COR-L47 (cell line): Measurements from ENCODE around the gene CELA3B.
"Not testable (repeated sequence)": the region's sequence is repeated elsewhere in the genome, so short reads cannot be mapped to it uniquely, and the experiment has no call there.

ENCODE experiments used
- DNase-seq: peaks from one replicate; lab custom pipeline; 2025; lab: John Stamatoyannopoulos, UW

CELA3B gene

DNA sequence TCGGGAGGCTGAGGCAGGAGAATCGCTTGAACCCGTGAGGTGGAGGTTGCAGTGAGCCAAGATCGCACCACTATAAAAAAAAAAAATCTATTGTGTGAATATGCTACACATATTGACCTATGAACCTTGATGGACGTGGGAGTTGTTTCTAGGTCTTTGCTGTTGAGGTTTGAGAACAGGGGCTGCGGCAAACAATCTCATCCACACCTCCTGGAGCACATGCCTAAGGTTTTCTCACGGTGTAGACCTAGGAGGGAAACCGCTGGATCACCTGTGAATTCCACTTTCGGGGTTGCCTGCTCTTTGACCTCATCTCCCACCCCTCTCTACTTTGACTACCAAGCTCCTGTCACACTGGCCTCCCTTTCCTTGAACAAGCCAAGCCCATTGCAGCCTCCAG is 1.5 kb upstream of the CELA3B start:
- DNase-seq, result not testable (repeated sequence)

DNA sequence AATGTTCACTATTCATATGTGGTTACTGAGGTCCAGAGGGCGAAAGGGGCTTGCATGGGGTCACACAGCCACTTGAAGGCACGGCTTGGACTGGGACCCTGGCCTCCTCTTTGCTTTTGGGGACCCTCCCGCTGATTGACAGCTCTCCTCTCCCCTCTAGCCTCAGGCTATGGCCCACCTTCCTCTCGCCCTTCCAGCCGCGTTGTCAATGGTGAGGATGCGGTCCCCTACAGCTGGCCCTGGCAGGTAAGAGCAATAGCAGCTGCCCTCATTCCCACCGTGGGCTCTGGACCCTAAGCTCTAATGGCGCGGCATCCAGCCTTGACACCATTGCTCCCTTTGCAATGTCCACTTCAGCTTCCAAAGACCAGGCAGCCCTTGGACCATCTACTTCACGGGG is 1.4 kb downstream of the CELA3B start:
- not testable (repeated sequence) for DNase-seq

DNA sequence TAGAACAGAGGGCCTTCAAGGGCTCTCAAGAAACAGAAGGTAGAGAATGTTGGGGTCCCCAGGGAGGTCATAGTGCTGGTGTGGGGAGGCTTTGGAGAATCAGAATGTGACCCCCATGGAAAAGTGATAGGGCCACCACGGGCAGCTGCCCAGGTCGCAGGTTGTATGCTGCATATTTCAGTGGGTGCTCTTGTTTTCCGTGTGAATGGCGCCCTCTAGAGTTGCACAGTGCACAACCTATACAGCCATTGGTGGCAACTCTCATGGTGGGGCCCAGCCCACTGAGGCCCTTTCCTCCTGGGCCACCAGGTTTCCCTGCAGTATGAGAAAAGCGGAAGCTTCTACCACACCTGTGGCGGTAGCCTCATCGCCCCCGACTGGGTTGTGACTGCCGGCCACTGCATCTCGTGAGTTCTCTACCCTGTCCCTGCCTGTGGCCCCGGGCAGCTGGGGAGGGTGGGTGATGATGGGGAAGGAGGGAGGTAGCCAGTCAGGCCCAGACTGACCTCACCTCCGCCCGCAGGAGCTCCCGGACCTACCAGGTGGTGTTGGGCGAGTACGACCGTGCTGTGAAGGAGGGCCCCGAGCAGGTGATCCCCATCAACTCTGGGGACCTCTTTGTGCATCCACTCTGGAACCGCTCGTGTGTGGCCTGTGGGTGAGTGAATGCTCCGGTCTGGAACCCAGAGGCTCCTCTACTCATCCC is 3.8 kb downstream of the CELA3B start:
- DNase-seq, result not testable (repeated sequence)

DNA sequence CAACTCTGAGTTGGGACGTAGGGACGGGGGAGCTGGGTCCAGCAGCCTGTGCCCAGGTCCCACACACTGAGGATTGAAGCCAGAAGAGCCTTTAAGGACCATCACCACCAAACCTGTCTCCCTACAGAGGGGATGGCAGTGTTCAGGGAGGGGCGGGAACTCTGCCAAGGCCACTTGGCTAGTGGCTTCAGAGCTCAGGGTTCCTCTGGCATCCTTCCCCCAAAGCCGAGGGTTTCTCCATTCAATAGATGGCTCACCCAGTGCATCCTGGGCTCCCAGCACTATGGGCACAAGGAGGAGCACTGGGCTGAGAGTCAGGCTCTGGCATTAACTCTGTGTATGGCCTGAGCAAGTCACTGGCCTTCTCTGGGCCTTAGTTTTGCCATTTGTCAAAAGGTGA is 4.4 kb downstream of the CELA3B start:
- not testable (repeated sequence) for DNase-seq

DNA sequence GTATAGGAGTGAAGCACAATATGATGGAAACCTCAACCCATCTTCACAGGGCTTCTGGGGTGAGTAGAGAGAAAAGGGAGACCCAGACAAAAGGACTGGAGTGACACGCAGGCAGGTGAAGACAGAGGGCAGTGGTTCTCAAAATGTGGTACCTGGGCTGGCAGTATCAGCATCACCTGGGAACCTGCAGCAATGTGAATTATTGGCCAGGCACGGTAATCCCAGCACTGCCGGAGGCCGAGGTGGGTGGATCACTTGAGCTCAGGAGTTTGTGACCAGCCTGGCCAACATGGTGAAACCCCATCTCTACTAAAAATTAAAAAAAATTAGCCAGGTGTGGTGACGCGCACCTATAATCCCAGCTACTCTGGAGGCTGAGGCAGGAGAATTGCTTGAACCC is 5.3 kb downstream of the CELA3B start:
- not testable (repeated sequence) for DNase-seq

DNA sequence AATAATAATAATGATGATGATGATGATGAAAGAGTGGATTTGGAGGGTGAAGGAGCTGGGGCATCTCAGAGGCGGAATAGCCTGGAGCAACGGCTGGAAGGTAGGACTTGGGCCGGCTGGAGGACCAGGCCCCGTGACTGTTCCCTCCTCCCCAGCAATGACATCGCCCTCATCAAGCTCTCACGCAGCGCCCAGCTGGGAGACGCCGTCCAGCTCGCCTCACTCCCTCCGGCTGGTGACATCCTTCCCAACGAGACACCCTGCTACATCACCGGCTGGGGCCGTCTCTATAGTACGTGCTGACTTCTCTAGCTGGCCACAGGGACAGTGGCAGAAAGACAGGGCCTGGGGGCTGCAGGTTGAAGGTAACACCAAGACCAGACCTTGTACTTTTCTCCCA is 6.7 kb downstream of the CELA3B start:
- DNase-seq, result not testable (repeated sequence)

DNA sequence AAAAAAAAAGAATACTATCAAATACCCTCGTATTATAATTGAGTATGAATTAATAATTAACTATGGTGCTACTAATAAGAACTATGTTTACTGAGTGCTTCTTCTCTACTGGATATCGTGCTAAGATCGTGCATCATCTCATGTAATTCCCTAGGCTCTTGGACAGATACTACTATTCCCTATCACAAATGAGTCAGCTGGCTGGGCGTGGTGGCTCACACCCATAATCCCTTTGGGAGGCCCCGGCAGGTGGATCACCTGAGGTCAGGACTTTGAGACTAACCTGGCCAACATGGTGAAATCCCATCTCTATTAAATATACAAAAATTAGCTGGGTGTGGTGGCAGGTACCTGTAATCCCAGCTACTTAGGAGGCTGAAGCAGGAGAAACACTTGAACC is 9.1 kb downstream of the CELA3B start:
- not testable (repeated sequence) for DNase-seq

DNA sequence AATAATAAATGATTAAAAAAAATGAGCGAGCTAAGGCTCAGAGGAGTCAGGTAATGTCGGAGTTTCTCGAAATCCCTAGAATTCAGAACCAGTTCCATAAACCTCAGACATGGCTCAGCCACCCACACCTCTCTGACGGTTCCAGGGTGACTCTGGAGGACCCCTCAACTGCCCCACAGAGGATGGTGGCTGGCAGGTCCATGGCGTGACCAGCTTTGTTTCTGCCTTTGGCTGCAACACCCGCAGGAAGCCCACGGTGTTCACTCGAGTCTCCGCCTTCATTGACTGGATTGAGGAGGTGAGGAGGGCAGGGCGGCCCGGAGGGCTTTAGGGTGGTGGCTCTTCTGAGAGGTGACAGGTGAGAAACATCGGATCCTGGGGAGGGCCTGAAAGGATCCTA is 9.6 kb downstream of the CELA3B start:
- not testable (repeated sequence) for DNase-seq

DNA sequence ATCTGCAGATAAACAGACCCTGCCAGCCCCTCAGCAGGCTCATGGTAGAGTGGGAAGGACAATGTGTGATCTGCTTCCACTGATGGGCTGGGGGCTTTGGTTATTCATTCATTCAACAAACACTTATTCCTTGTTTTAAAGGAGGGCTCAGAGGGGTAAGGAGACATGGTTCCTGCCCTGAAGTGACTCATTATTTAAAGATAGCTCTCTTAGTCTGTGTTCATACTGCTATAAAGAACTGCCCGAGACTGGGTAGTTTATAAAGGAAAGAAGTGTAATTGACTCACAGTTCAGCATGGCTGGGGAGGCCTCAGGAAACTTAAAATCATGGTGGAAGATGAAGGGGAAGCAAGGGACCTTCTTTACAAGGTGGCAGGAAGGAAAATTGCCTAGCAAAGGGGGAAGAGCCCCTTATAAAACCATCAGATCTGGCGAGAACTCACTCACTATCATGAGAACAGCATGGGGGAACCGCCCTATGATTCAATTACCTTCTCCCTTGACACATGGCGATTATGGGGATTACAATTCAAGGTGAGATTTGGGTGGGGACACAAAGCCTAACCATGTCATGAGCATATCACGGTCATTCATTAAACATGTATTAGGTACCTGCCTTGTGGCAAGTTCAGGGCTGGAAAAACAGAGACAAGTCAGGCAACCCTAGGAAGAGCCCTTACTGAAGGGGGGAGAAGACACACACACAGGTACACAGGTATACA is 13.0 kb downstream of the CELA3B start:
- DNase-seq, result not testable (repeated sequence)

DNA sequence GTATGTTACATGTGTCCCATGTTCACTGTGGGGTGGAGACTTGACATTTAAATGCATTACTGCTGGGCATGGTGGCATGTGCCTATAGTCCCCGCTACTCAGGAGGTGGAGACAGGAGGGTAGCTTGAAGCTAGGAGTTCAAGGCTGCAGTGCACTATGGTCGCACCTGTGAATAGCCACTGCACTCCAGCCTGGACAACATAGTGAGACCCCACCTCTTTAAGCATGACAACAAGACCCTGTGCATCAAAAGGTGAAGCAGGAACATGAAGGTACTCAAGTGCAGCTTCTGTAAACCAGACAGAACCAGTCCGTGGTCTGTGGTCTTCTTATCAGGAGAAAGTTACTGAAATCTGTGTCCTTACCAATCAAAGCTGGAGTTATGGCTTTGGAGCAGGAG is 15.4 kb downstream of the CELA3B start:
- not testable (repeated sequence) for DNase-seq

DNA sequence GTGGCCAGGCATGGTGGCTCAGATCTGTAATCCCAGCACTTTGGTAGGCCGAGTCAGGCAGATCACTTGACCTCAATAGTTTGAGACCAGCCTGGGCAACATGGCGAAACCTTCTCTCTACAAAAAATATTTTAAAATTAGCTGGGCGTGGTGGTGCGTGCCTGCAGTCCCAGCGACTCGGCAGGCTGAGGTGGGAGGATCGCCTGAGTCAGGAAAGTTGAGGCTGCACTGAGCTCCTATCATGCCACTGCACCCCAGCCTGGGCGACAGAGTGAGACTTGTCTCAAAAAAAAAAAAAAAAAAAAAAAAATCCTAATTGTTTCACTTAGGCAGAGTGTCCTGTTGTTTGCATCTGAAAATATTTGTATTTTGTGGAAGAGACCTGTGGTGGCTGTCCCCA is 17.9 kb downstream of the CELA3B start:
- not testable (repeated sequence) for DNase-seq

DNA sequence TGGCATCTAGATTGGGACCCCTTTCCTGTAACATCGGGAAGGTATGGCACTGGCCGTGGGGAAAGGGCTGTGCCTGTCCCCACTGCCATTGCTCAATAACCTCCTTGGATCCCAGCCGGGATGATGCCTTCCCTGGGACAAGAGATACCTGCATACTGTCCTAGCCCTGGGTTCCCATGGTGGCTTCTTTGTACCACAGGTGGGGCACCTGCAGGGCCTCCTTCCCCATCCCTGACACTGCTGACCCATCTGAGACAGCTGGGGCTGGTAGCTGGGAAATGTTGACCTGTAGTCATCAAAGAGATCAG is 19.8 kb downstream of the CELA3B start:
- not testable (repeated sequence) for DNase-seq

DNA sequence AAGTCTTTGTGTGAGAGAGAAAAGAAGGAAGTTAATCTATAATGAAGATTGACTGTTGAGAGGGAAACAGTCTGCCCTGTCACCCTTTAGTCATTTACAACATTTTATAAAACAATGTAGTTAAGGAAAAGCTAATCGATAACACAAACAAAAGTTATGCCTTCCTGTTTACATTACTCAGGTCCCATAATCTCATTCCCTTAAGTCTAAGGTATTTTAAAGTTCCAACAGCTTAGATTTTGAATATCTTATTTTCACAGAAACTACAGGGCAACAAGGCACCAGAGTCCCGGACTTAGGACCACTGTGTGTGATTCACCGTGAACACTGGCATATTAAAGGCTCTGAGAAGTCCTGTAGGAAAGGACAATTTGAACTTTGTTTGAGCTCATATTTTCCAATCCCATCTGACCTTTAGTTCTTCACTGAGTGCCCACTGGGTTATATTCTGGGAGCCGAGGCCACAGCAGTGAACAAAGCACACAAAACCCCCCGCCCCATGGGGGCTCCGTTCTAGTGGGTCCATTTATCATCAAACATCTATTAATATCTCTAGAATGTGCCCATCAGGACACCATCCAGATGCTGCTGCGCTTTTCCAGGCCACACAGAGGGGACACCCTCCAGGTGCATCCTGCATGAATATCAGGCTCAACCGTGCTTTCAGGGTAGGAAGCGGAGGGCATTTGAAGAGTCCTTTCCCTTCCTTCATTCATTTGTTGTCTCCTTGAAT is 21.2 kb downstream of the CELA3B start:
- not testable (repeated sequence) for DNase-seq

DNA sequence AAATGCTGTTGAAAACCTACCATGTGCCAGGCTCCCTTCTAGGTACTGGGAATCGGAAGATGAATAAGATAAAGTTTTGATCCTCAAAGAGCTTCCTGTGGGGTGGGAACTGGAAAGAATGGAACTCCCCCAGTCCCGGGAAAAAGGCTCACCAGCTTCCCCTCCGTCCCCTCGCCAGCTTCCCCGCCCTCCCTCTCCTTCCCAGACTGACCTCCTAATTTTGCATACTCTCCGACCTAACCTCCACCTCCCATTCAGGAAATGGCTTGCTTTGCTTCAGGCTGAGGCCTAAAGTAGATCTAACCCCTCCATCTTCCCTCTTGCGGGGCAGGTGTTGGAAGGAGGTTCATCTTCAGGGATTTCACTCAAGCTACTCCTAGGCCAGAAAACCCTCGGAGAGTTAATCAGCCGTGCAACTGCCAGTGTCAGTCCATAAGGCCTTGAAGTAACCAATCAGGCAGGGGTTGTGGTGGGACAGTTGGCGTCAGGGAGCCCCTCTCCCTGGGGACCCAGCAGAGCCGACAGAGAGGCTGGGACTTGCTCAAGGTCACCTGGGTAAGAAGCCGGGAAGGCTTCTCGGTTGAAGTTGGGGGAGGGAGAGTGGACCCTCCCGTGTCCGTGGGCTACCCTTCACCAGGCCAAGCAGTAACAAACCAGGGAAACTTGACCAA is 21.9 kb downstream of the CELA3B start:
- not testable (repeated sequence) for DNase-seq

DNA sequence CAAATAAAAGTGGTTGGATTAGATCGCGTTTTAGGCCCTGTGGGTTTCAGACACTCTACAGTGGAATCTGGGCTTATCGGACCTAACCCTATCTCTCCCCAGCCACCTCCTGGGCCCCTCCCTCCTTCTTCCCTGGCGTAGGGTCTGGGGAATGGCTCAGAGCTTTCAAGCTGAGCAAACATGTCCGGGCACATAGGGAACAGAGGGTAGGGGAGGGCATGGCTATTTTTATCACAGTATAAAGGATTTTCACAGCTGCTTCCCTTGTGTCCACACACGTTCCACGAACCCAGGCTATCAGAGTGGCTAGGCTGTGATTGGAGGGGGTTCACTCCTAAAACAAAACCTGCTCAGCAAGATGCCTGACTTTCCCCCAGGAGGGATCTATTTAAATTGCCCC is 22.8 kb downstream of the CELA3B start:
- DNase-seq, result not testable (repeated sequence)

DNA sequence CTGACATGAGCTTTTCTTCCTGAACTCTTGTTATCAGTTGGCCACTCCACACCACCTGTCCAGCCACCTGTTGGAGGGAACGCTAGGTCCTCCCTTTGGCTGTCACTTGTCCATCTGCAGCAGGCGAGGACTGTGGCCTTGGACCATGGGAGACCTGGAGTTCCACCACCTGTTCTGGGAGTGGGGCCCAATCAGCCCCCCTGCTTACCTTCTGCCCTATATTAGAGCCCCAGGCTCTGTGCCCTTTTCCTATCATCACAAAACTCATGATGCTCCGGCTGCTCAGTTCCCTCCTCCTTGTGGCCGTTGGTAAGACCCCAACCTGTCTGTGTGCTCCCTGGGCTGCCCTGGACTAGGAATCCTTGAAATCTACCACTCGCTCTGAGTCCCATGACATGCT is 24.6 kb downstream of the CELA3B start, which contains the start of gene CELA3A:
TSS of gene CELA3A (plus strand) at position 249 of the 400 bp plus-strand sequence. CDS start at position 267, 18 bp downstream.
- no peak for DNase-seq

DNA sequence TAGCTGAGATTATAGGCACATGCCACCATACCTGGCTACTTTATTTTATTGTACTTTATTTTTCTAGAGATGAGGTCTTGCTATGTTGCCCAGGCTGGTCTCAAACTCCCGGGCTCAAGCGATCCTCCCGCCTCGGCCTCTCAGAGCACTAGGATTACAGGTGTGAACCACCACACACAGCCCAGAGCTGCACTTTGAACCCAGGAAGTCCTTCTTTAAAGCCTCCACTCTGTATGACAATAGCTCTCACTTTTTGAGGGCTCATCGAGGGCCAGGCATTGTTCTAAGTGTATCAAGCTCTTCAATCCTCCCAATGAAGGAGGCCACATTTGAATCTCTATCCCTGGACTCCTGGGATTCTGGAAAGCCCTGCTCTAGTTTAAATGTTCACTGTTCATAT is 25.6 kb downstream of the CELA3B start:
- not testable (repeated sequence) for DNase-seq

DNA sequence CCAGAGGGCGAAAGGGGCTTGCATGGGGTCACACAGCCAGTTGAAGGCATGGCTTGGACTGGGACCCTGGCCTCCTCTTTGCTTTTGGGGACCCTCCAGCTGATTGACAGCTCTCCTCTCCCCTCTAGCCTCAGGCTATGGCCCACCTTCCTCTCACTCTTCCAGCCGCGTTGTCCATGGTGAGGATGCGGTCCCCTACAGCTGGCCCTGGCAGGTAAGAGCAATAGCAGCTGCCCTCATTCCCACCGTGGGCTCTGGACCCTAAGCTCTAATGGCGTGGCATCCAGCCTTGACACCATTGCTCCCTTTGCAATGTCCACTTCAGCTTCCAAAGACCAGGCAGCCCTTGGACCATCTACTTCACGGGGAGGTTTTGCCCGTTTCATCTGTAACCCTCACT is 26.1 kb downstream of the CELA3B start:
- DNase-seq, result not testable (repeated sequence)

DNA sequence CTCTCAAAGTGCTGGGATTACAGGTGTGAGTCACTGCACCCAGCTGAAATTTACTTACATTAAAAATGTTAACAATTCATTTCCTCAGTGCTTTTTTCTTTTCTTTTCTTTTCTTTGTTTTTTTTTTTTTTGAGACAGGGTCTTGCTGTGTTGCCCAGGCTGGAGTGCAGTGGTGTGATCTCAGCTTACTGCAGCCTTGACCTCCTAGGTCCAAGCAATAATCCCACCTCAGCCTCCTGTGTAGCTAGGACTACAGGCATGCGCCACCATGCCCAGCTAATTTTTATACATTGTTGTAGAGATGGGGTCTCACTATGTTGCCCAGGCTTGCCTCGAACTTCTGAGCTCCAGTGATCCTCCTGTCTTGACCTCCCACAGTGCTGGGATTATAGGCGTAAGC is 27.1 kb downstream of the CELA3B start:
- DNase-seq, result not testable (repeated sequence)

DNA sequence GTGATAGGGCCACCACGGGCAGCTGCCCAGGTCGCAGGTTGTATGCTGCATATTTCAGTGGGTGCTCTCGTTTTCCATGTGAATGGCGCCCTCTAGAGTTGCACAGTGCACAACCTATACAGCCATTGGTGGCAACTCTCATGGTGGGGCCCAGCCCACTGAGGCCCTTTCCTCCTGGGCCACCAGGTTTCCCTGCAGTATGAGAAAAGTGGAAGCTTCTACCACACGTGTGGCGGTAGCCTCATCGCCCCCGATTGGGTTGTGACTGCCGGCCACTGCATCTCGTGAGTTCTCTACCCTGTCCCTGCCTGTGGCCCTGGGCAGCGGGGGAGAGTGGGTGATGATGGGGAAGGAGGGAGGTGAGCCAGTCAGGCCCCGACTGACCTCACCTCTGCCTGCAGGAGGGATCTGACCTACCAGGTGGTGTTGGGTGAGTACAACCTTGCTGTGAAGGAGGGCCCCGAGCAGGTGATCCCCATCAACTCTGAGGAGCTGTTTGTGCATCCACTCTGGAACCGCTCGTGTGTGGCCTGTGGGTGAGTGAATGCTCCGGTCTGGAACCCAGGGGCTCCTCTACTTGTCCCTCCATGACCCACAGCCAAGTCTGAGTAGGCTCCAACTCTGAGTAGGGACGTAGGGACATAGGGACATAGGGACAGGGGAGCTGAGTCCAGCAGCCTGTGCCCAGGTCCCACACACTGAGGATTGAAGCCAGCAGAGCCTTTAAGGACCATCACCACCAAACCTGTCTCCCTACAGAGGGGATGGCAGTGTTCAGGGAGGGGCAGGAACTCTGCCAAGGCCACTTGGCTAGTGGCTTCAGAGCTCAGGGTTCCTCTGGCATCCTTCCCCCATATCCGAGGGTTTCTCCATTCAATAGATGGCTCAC is 28.7 kb downstream of the CELA3B start:
- DNase-seq, result peak; percentile 25

DNA sequence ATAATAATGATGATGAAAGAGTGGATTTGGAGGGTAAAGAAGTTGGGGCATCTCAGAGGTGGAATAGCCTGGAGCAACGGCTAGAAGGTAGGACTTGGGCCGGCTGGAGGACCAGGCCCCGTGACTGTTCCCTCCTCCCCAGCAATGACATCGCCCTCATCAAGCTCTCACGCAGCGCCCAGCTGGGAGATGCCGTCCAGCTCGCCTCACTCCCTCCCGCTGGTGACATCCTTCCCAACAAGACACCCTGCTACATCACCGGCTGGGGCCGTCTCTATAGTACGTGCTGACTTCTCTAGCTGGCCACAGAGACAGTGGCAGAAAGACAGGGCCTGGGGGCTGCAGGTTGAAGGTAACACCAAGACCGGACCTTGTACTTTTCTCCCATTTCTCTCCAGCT is 29.9 kb downstream of the CELA3B start:
- not testable (repeated sequence) for DNase-seq
